Kidney (tissue), 14 donors: ENCODE measurements around the gene MYH16. TPM values are rescaled to one million over a fixed set of nuclear protein-coding genes. Genes with fewer than 3 reads are reported as not detected.

Source experiments
- DNase-seq, 5 donors: peaks; one replicate each; pipeline ENCODE4 v3.0.0-alpha.2; 2013 to 2020
- FAIRE-seq: peaks from 2 replicates; lab custom pipeline; 2012; peaks lifted over from hg19 to GRCh38; lab: Jason Lieb, UNC
- H3K27ac ChIP-seq, 2 donors: one replicate each; pipeline ENCODE4 v1.7.0; 2013; ENCODE audit warnings: low read depth in 2 of 2, low read length in 2 of 2, inconsistent platforms in 1 of 2
- H3K27me3 ChIP-seq: one replicate; pipeline ENCODE4 v1.7.1; 2013; ENCODE audit warnings: low read length, inconsistent platforms; ENCODE audit not compliant: control insufficient read depth, insufficient read depth
- H3K36me3 ChIP-seq, 3 donors: one replicate each; pipeline versions ENCODE4 v1.7.0 to v1.7.1; 2013; ENCODE audit warnings: low read length in 3 of 3, control low read depth in 1 of 3, inconsistent platforms in 1 of 3; ENCODE audit not compliant: insufficient read depth in 3 of 3, control insufficient read depth in 2 of 3
- H3K4me1 ChIP-seq, 3 donors: one replicate each; pipeline versions ENCODE4 v1.7.0 to v1.7.1; 2013; ENCODE audit warnings: low read length in 3 of 3, inconsistent platforms in 1 of 3, low read depth in 1 of 3; ENCODE audit not compliant: control insufficient read depth in 2 of 3, insufficient read depth in 2 of 3
- H3K4me3 ChIP-seq, 3 donors: one replicate each; pipeline versions ENCODE4 v1.7.0 to v1.8.1; 2013; ENCODE audit warnings: low read length in 3 of 3, control low read depth in 1 of 3, inconsistent platforms in 1 of 3
- H3K9ac ChIP-seq, 3 donors: one replicate each; pipeline versions ENCODE4 v1.7.0 to v1.7.1; 2013; ENCODE audit warnings: low read length in 3 of 3, control low read depth in 1 of 3, inconsistent platforms in 1 of 3
- H3K9me3 ChIP-seq, 3 donors: one replicate each; pipeline versions ENCODE4 v1.7.0 to v1.7.1; 2013; ENCODE audit warnings: low read length in 3 of 3, control low read depth in 1 of 3, inconsistent platforms in 1 of 3; ENCODE audit not compliant: control insufficient read depth in 2 of 3, insufficient read depth in 1 of 3
- CTCF ChIP-seq: IDR thresholded peaks from 3 replicates; pipeline ENCODE4 v1.5.1; 2012; ENCODE audit warnings: mild to moderate bottlenecking, moderate library complexity, borderline replicate concordance; ENCODE audit not compliant: insufficient read depth; ENCODE audit errors: extremely low read depth
- intact Hi-C: fragments of 100-400 bp; cut with DNase I; formaldehyde crosslinking; loops from one replicate; pipeline ENCODE4 v1.11.1; 2022
- polyA plus RNA-seq: library from polyadenylated mRNA; stranded (reverse); fragments of 350-450 nt; fragmentation: Illumina TruSeq; extraction: RNeasy Lipid Tissue Mini Kit (QIAGEN cat#74804); gene quantifications from one replicate; pipeline ENCODE4 v1.2.3, GENCODE V29; 2014; ENCODE audit warnings: low read depth, low replicate concordance; ENCODE audit not compliant: insufficient read depth
- total RNA-seq: library from RNA; stranded (reverse); fragmentation: NEBNext Ultra II Directional; extraction: Animal tissue kit (Norgen Biotek cat#: 25700); gene quantifications from one replicate; pipeline ENCODE4 v1.2.1, GENCODE V29; 2021
- donor health status: control.
- donor health status: control.
- donor health status: control.
- donor health status: control.
- donor health status: control.
- donor health status: DM: yes; HTN: yes; CAD: no.
- donor health status: Normal renal cell carcinoma (clear cell type).

MYH16 gene
- total and polyA plus RNA-seq, 2 donors from 2014 or later = not detected

GRCh38 chr7:99260395-99260794, 12.2 kb upstream of the MYH16 start:
- H3K27me3 ChIP-seq = no peaks in the 10 kb centered on the region
- H3K4me1 ChIP-seq = no peaks in the 10 kb centered on the region
- no peak overlapping the region for H3K27ac ChIP-seq
- DNase-seq (no peak), FAIRE-seq (no peak)
- no peaks in the 10 kb centered on the region for H3K9me3 ChIP-seq
- intact Hi-C loops = no loop called here
- TF ChIP-seq CTCF = no peak
- no peak overlapping the region for H3K9ac ChIP-seq
- no peak overlapping the region for H3K4me3 ChIP-seq
- no peaks in the 10 kb centered on the region for H3K36me3 ChIP-seq

- Histone ChIP-seq H3K4me3 (no peak overlapping the region), H3K4me1 (no peaks in the 10 kb centered on the region), H3K9me3 (no peaks in the 10 kb centered on the region), H3K27me3 (no peaks in the 10 kb centered on the region), H3K36me3 (no peaks in the 10 kb centered on the region), H3K9ac (no peak overlapping the region), H3K27ac (no peak overlapping the region)
- TF ChIP-seq CTCF = no peak
- FAIRE-seq = no peak
- no peak for DNase-seq
- intact Hi-C loops = no loop called here
These were observed 11.0 kb upstream of the MYH16 start for GRCh38 chr7:99261646-99262045.

GRCh38 chr7:99265848-99266480, 6.7 kb upstream of the MYH16 start:
- no peak for TF ChIP-seq CTCF
- H3K9ac ChIP-seq = no peak overlapping the region
- FAIRE-seq (no peak), DNase-seq (no peak)
- no peak overlapping the region for H3K27ac ChIP-seq
- intact Hi-C loops = no loop called here
- H3K4me3 ChIP-seq = no peak overlapping the region
- H3K36me3 ChIP-seq = no peaks in the 10 kb centered on the region
- H3K4me1 ChIP-seq = no peaks in the 10 kb centered on the region
- no peaks in the 10 kb centered on the region for H3K9me3 ChIP-seq
- H3K27me3 ChIP-seq = no peaks in the 10 kb centered on the region

GRCh38 chr7:99267481-99267840, 5.2 kb upstream of the MYH16 start:
- intact Hi-C loops = no loop called here

More at GRCh38 chr7:99267481-99267840, 5.2 kb upstream of the MYH16 start:
- FAIRE-seq (no peak), DNase-seq (no peak)
- H3K9ac ChIP-seq = no peak overlapping the region
- H3K4me1 ChIP-seq = no peaks in the 10 kb centered on the region
- no peaks in the 10 kb centered on the region for H3K9me3 ChIP-seq
- no peak overlapping the region for H3K27ac ChIP-seq
- no peaks in the 10 kb centered on the region for H3K27me3 ChIP-seq
- no peaks in the 10 kb centered on the region for H3K36me3 ChIP-seq
- H3K4me3 ChIP-seq = no peak overlapping the region
- TF ChIP-seq CTCF = no peak
